ENCODE results near the gene ALDH1L2.

Gene ALDH1L2

DNA sequence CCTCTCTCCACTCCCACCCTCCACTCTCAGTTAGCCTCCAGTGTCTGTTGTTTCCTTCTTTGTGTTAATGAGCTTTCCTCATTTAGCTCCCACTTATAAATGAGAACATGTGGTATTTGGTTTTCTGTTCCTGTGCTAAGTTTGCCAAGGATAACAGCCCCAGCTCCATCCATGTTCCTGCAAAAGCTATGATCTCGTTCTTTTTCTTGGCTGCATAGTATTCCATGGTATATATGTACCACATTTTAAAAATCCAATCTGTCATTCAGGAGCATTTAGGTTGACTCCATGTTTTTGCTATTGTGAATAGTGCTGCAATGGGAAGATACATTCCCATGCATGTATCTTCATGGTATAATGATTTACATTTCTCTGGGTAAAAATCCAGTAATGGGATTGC lies 20.5 kb upstream of the ALDH1L2 start:
- TF ChIP-seq FOXP2 (optimal IDR thresholded peaks at IDR 0.05; ENCODE audit: borderline replicate concordance, extremely low read depth, extremely low read length, insufficient read depth) (no peak), SIN3A (IDR thresholded peaks at IDR 0.05; ENCODE audit: borderline replicate concordance, insufficient read depth, low read length) (no peak), POLR2AphosphoS5 (IDR thresholded peaks at IDR 0.05; ENCODE audit: low read depth, low read length) (no peak), TAF1 (IDR thresholded peaks at IDR 0.05; ENCODE audit: borderline replicate concordance, insufficient read depth, low read length) (no peak)
- TF ChIP-seq, protein P1, sequence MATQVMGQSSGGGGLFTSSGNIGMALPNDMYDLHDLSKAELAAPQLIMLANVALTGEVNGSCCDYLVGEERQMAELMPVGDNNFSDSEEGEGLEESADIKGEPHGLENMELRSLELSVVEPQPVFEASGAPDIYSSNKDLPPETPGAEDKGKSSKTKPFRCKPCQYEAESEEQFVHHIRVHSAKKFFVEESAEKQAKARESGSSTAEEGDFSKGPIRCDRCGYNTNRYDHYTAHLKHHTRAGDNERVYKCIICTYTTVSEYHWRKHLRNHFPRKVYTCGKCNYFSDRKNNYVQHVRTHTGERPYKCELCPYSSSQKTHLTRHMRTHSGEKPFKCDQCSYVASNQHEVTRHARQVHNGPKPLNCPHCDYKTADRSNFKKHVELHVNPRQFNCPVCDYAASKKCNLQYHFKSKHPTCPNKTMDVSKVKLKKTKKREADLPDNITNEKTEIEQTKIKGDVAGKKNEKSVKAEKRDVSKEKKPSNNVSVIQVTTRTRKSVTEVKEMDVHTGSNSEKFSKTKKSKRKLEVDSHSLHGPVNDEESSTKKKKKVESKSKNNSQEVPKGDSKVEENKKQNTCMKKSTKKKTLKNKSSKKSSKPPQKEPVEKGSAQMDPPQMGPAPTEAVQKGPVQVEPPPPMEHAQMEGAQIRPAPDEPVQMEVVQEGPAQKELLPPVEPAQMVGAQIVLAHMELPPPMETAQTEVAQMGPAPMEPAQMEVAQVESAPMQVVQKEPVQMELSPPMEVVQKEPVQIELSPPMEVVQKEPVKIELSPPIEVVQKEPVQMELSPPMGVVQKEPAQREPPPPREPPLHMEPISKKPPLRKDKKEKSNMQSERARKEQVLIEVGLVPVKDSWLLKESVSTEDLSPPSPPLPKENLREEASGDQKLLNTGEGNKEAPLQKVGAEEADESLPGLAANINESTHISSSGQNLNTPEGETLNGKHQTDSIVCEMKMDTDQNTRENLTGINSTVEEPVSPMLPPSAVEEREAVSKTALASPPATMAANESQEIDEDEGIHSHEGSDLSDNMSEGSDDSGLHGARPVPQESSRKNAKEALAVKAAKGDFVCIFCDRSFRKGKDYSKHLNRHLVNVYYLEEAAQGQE (IDR thresholded peaks at IDR 0.05; ENCODE audit: insufficient read depth in 1 of 2, low read depth in 2 of 2, low read length in 2 of 2), result no peak

DNA sequence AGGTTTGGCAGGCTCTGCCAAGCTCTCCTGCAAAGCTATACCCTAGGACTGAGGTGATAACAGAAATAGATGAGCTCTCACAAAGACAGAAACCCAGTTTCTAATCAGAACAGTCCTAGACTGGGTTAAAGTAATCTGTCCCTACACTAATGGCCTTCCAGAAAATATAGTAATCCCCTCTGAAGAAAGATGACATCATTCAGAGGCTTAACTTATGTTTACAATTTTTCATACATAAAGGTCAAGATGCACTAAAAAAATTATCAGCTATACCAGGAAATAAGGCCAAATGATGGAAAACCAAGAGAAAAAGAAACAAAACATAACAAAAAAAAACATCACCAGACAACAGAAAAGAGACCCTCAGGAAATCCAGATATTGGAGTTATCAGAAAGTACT lies 18.4 kb upstream of the ALDH1L2 start:
- TF ChIP-seq, protein P1 (IDR thresholded peaks at IDR 0.05; ENCODE audit: insufficient read depth in 1 of 2, low read depth in 2 of 2, low read length in 2 of 2), result no peak
- TF ChIP-seq POLR2AphosphoS5 (IDR thresholded peaks at IDR 0.05; ENCODE audit: low read depth, low read length), result no peak
- no peak for TF ChIP-seq SIN3A (IDR thresholded peaks at IDR 0.05; ENCODE audit: borderline replicate concordance, insufficient read depth, low read length)
- no peak for TF ChIP-seq TAF1 (IDR thresholded peaks at IDR 0.05; ENCODE audit: borderline replicate concordance, insufficient read depth, low read length)
- no peak for TF ChIP-seq FOXP2 (optimal IDR thresholded peaks at IDR 0.05; ENCODE audit: borderline replicate concordance, extremely low read depth, extremely low read length, insufficient read depth)

DNA sequence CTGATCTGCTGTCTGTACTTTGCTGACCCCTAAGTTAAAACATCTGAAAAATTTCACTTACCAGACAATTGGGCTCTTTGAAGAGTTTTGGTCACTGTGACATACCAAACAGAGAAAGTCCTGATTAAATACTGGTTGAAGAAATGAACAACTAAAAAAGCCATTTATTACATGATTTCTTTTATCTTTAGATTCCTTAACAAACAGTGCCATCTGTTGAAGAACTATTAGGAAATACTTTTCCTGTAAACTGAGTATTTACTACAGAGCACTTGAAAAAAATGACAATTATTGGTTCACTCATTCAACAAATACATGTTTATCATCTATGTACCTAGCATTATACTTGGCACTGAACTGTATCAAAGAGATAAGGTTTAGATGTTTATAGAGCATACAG lies 16.7 kb upstream of the ALDH1L2 start:
- TF ChIP-seq, protein P1 (IDR thresholded peaks at IDR 0.05; ENCODE audit: insufficient read depth in 1 of 2, low read depth in 2 of 2, low read length in 2 of 2), result no peak
- no peak for TF ChIP-seq FOXP2 (optimal IDR thresholded peaks at IDR 0.05; ENCODE audit: borderline replicate concordance, extremely low read depth, extremely low read length, insufficient read depth)
- no peak for TF ChIP-seq POLR2AphosphoS5 (IDR thresholded peaks at IDR 0.05; ENCODE audit: low read depth, low read length)
- TF ChIP-seq SIN3A (IDR thresholded peaks at IDR 0.05; ENCODE audit: borderline replicate concordance, insufficient read depth, low read length), result no peak
- TF ChIP-seq TAF1 (IDR thresholded peaks at IDR 0.05; ENCODE audit: borderline replicate concordance, insufficient read depth, low read length), result no peak

DNA sequence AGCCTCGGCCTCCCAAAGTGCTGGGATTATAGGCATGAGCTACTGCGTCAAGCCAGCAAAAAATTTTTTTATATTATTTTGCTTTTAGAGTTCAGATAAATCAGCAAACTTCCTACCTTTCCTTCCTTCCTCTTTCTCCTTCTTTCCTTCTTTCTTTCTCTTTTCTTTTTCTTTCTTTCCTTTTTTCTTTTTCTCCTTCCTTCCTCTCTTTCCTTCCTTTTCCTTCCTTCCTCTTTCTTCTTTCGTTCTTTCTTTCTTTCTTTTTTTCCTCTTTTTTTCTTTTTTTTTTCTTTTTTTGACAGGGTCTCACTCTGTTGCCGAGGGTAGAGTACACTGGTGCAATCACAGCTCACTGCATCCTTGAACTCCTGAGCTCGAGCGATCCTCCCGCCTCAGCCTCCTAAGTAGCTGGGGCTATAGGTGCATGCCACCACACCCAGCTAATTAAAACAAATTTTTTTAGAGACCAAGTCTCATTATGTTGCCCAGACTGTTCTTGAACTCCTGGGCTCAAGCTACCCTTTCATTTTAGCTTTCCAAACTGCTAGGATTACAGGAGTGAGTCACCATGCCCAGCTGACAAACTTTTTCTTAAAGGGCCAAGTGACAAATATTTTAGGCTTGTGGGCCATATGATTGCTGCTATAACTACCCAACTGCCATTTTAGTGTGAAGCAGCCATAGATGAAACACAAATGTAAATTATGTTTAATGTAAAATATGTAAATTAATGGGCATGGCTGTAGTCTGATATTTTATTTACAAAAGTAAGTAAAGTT lies 16.1 kb upstream of the ALDH1L2 start:
- TF ChIP-seq TAF1 (IDR thresholded peaks at IDR 0.05; ENCODE audit: borderline replicate concordance, insufficient read depth, low read length), result no peak
- no peak for TF ChIP-seq SIN3A (IDR thresholded peaks at IDR 0.05; ENCODE audit: borderline replicate concordance, insufficient read depth, low read length)
- no peak for TF ChIP-seq POLR2AphosphoS5 (IDR thresholded peaks at IDR 0.05; ENCODE audit: low read depth, low read length)
- no peak for TF ChIP-seq FOXP2 (optimal IDR thresholded peaks at IDR 0.05; ENCODE audit: borderline replicate concordance, extremely low read depth, extremely low read length, insufficient read depth)
- TF ChIP-seq, protein P1 (IDR thresholded peaks at IDR 0.05; ENCODE audit: insufficient read depth in 1 of 2, low read depth in 2 of 2, low read length in 2 of 2), result no peak

Measured in PFSK-1 (cell line).